ENCODE results near the gene TMEM123. TPM values are rescaled to one million over a fixed set of nuclear protein-coding genes. Genes with fewer than 3 reads are reported as not detected.
"Not testable (repeated sequence)": the region's sequence is repeated elsewhere in the genome, so short reads cannot be mapped to it uniquely, and the experiment has no call there.

TMEM123 gene
- total and polyA plus RNA-seq, 7 donors, result 37.2 to 232 (median 140) TPM

GRCh38 chr11:102436976-102437375, 15.6 kb downstream of the TMEM123 start:
- WGBS, 2 donors, result 91% methylated on average over 2 of the region's 2 CpGs

GRCh38 chr11:102436561-102436960, 16.0 kb downstream of the TMEM123 start:
- Histone ChIP-seq H3K9me3 (no peaks in the 10 kb centered on the region), H3K27me3 (no peaks in the 10 kb centered on the region), H3K4me1 (peaks cover 0 to 24% (median 13%) of the 10 kb centered on the region in 4 donors), H3K4me3 (no peak overlapping the region), H3K27ac (no peak overlapping the region), H3K36me3 (peaks cover 0 to 6% (median 1%) of the 10 kb centered on the region in 4 donors)
- WGBS, 2 donors, result 82 to 83% methylated on average over 3 of the region's 3 CpGs
- TF ChIP-seq POLR2A (IDR thresholded peaks at IDR 0.05), result no peak
- no peak for TF ChIP-seq POLR2AphosphoS5 (IDR thresholded peaks at IDR 0.05)
- no peak for TF ChIP-seq CTCF (IDR thresholded peaks at IDR 0.05)
- no peak for TF ChIP-seq EP300 (IDR thresholded peaks at IDR 0.05)
- DNase-seq, result no peak
- intact Hi-C loops (cut with DNase I), result no loop called here

More at GRCh38 chr11:102436976-102437375, 15.6 kb downstream of the TMEM123 start:
- TF ChIP-seq POLR2A (IDR thresholded peaks at IDR 0.05), result no peak
- no peak for TF ChIP-seq CTCF (IDR thresholded peaks at IDR 0.05)
- no peak for TF ChIP-seq EP300 (IDR thresholded peaks at IDR 0.05)
- TF ChIP-seq POLR2AphosphoS5 (IDR thresholded peaks at IDR 0.05), result no peak
- no peaks in the 10 kb centered on the region for H3K27me3 ChIP-seq
- intact Hi-C loops (cut with DNase I), result no loop called here
- H3K36me3 ChIP-seq, result peaks cover 0 to 6% (median 1%) of the 10 kb centered on the region in 4 donors
- H3K27ac ChIP-seq, result no peak overlapping the region
- H3K4me3 ChIP-seq, result no peak overlapping the region
- H3K9me3 ChIP-seq, result no peaks in the 10 kb centered on the region
- no peak for DNase-seq
- H3K4me1 ChIP-seq, result peaks cover 0 to 24% (median 13%) of the 10 kb centered on the region in 4 donors

- intact Hi-C loops (cut with DNase I), result no loop called here
- TF ChIP-seq POLR2AphosphoS5 (IDR thresholded peaks at IDR 0.05) (no peak), POLR2A (IDR thresholded peaks at IDR 0.05) (no peak), CTCF (IDR thresholded peaks at IDR 0.05) (no peak), EP300 (IDR thresholded peaks at IDR 0.05) (no peak)
- WGBS, 2 donors, result 91 to 92% methylated on average over 3 of the region's 3 CpGs
- Histone ChIP-seq H3K4me3 (no peak overlapping the region), H3K27me3 (no peaks in the 10 kb centered on the region), H3K27ac (no peak overlapping the region), H3K4me1 (peaks cover 0 to 28% (median 17%) of the 10 kb centered on the region in 4 donors), H3K9me3 (no peaks in the 10 kb centered on the region), H3K36me3 (peaks cover 0 to 6% (median 1%) of the 10 kb centered on the region in 4 donors)
- no peak for DNase-seq
These were observed 16.9 kb downstream of the TMEM123 start for GRCh38 chr11:102435688-102436087.

GRCh38 chr11:102433571-102433970, 19.0 kb downstream of the TMEM123 start:
- H3K27me3 ChIP-seq; H3K36me3 ChIP-seq; intact Hi-C loops (cut with DNase I); DNase-seq; H3K27ac ChIP-seq; H3K9me3 ChIP-seq; H3K4me3 ChIP-seq: not testable (repeated sequence)
- H3K4me1 ChIP-seq, result peaks cover 0 to 43% (median 29%) of the 10 kb centered on the region in 4 donors
- WGBS, 2 donors, result 91 to 95% methylated on average over 3 of the region's 3 CpGs

GRCh38 chr11:102432560-102432959, 20.0 kb downstream of the TMEM123 start:
- H3K36me3 ChIP-seq; H3K27me3 ChIP-seq; H3K9me3 ChIP-seq; H3K4me3 ChIP-seq; DNase-seq; H3K27ac ChIP-seq; intact Hi-C loops (cut with DNase I): not testable (repeated sequence)
- WGBS, 2 donors, result 92 to 97% methylated on average over 2 of the region's 2 CpGs
- peaks cover 0 to 33% (median 26%) of the 10 kb centered on the region in 4 donors for H3K4me1 ChIP-seq

- Histone ChIP-seq H3K27ac (no peak overlapping the region), H3K9me3 (no peaks in the 10 kb centered on the region), H3K4me1 (peaks cover 0 to 38% (median 26%) of the 10 kb centered on the region in 4 donors), H3K36me3 (peaks cover 0 to 3% (median 1%) of the 10 kb centered on the region in 4 donors), H3K27me3 (no peaks in the 10 kb centered on the region), H3K4me3 (no peak overlapping the region)
- no peak for TF ChIP-seq EP300 (IDR thresholded peaks at IDR 0.05)
- no peak for TF ChIP-seq CTCF (IDR thresholded peaks at IDR 0.05)
- no peak for TF ChIP-seq POLR2AphosphoS5 (IDR thresholded peaks at IDR 0.05)
- TF ChIP-seq POLR2A (IDR thresholded peaks at IDR 0.05), result no peak
- no peak for DNase-seq
- intact Hi-C loops (cut with DNase I), result no loop called here
- 93 to 99% methylated on average over 2 of the region's 2 CpGs for WGBS, 2 donors
These were observed 21.2 kb downstream of the TMEM123 start for GRCh38 chr11:102431404-102431803.

Measured in sigmoid colon (tissue), 7 donors.